HepG2 (cell line): ENCODE data around the gene SIGLEC9. TPM values are rescaled to one million over a fixed set of nuclear protein-coding genes. Genes with fewer than 3 reads are reported as not detected.

Experiments used
- ATAC-seq: fragments of 200-7000 bp; cut with Tn5 transposase; 3 replicates; pipeline ENCODE4 v1.9.1; 2020; ENCODE audit warnings: mild to moderate bottlenecking, moderate library complexity
- BruUV-seq: library from RNA; stranded (reverse); fragments of 400-500 nt; replicated peaks from 2 replicates; lab custom pipeline; 2021; lab: Mats Ljungman, UMichigan
- CTCF ChIA-PET: fragments of 300-600 bp; formaldehyde crosslinking; extraction: SDS; loops from one replicate; lab custom pipeline; 2021; ENCODE audit warnings: low total read pairs, inconsistent platforms, low intra/inter-chr PET ratio; lab: Yijun Ruan, JAX
- POLR2A ChIA-PET: fragments of 350-600 bp; sonication (Branson Sonifier 250); formaldehyde crosslinking; loops from one replicate; lab custom pipeline; 2020; ENCODE audit warnings: antibody characterized with exemption, inconsistent platforms; lab: Yijun Ruan, JAX
- DNase-seq: peaks from one replicate; pipeline ENCODE4 v3.0.0-alpha.2; 2015; ENCODE audit warnings: low spot score
- FAIRE-seq: peaks from 3 replicates; lab custom pipeline; 2011; peaks lifted over from hg19 to GRCh38; lab: Jason Lieb, UNC
- H2AFZ ChIP-seq: one replicate; pipeline ENCODE4 v1.6.1; 2011; ENCODE audit warnings: low read length, inconsistent platforms
- H3K27ac ChIP-seq: fragments of 300-600 bp; 3 replicates; pipeline ENCODE4 v1.8.0; 2011; ENCODE audit warnings: mixed run types, mild to moderate bottlenecking, mixed read lengths, low read length, inconsistent platforms; ENCODE audit not compliant: insufficient read depth; ENCODE audit errors: extremely low read length
- H3K27me3 ChIP-seq, 2 experiments: fragments of 200-600 bp in 1 of 2; 2 replicates in 1 of 2; 3 replicates in 1 of 2; pipeline versions ENCODE4 v1.6.0 to v1.8.0; 2011; ENCODE audit warnings: low read length in 2 of 2, mild to moderate bottlenecking in 2 of 2, moderate library complexity in 2 of 2, inconsistent platforms in 1 of 2; ENCODE audit not compliant: insufficient read depth in 2 of 2, control insufficient read depth in 1 of 2
- H3K36me3 ChIP-seq, 2 experiments: fragments of 200-600 bp in 1 of 2; replicated peaks in 1 of 2; 2 replicates in 1 of 2; 3 replicates in 1 of 2; pipeline versions ENCODE4 v1.5.1 to v1.8.0; 2011; ENCODE audit warnings: low read length in 2 of 2, inconsistent platforms in 1 of 2; ENCODE audit not compliant: insufficient read depth in 2 of 2, control insufficient read depth in 1 of 2
- H3K4me1 ChIP-seq: 2 replicates; pipeline ENCODE4 v1.5.1; 2012; ENCODE audit warnings: low read length, inconsistent platforms; ENCODE audit not compliant: insufficient read depth
- H3K4me2 ChIP-seq: 2 replicates; pipeline ENCODE4 v1.6.0; 2011; ENCODE audit warnings: low read depth, low read length, inconsistent platforms
- H3K4me3 ChIP-seq, 3 experiments: fragments of 200-600 bp in 1 of 3; sonication (generic), shearing (Covaris generic) in 1 of 3; replicated peaks in 1 of 3; 2 replicates each; pipeline ENCODE4 v1.5.1; 2011 to 2016; ENCODE audit warnings: low read length in 3 of 3, inconsistent platforms in 2 of 3, low read depth in 2 of 3, mild to moderate bottlenecking in 2 of 3, control low read depth in 1 of 3, mixed read lengths in 1 of 3; ENCODE audit not compliant: insufficient read depth in 1 of 3
- H3K79me2 ChIP-seq: one replicate; pipeline ENCODE4 v1.6.1; 2011; ENCODE audit warnings: low read length, inconsistent platforms; ENCODE audit not compliant: insufficient read depth
- H3K9ac ChIP-seq: 2 replicates; pipeline ENCODE4 v1.6.0; 2011; ENCODE audit warnings: mild to moderate bottlenecking, low read depth, low read length, inconsistent platforms; ENCODE audit not compliant: insufficient read depth
- H3K9me3 ChIP-seq: 2 replicates; pipeline ENCODE4 v1.5.1; 2012; ENCODE audit warnings: mild to moderate bottlenecking, low read length
- H4K20me1 ChIP-seq: 2 replicates; pipeline ENCODE4 v1.6.0; 2011; ENCODE audit warnings: inconsistent platforms, mild to moderate bottlenecking, low read length, moderate library complexity; ENCODE audit not compliant: insufficient read depth
- HMGXB3 ChIP-seq: sonication (generic); formaldehyde crosslinking; IDR thresholded peaks from 2 replicates; pipeline ENCODE4 v1.4.0; 2020; ENCODE audit warnings: missing genetic modification reagents, borderline replicate concordance
- IKZF5 ChIP-seq: IDR thresholded peaks from 2 replicates; pipeline ENCODE4 v1.6.1; 2018; ENCODE audit warnings: missing genetic modification reagents, mild to moderate bottlenecking, missing compliant biosample characterization
- THRA ChIP-seq: sonication (generic); formaldehyde crosslinking; IDR thresholded peaks from 2 replicates; pipeline ENCODE4 v1.4.0; 2020; ENCODE audit warnings: missing genetic modification reagents, borderline replicate concordance
- ZNF142 ChIP-seq: sonication (generic); formaldehyde crosslinking; IDR thresholded peaks from 2 replicates; pipeline ENCODE4 v1.4.0; 2020; ENCODE audit warnings: missing genetic modification reagents
- ZNF704 ChIP-seq: sonication (generic); formaldehyde crosslinking; IDR thresholded peaks from 2 replicates; pipeline ENCODE4 v1.8.1; 2023; ENCODE audit warnings: mild to moderate bottlenecking, inconsistent platforms, moderate library complexity, missing genetic modification reagents, borderline replicate concordance
- ZNF790 ChIP-seq: sonication (generic); formaldehyde crosslinking; IDR thresholded peaks from 2 replicates; pipeline ENCODE4 v1.8.0; 2022; ENCODE audit warnings: missing genetic modification reagents, mild to moderate bottlenecking, borderline replicate concordance
- WGBS: methylation state at CpG from one replicate; pipeline ENCODE4 v1.1.6; 2017; ENCODE audit warnings: low lambda C conversion rate; 5-methylcytosine and 5-hydroxymethylcytosine counted together
- in situ Hi-C: cut with HindIII; loops from 2 replicates; pipeline ENCODE4 v1.10.0; 2017; ENCODE audit warnings: low pct_unique_long_range_greater_than_20kb; ENCODE audit not compliant: extremely low pct_ligation_motif_present
- intact Hi-C: fragments of 100-400 bp; cut with micrococcal nuclease; formaldehyde crosslinking; loops from one replicate; pipeline ENCODE4 v1.10.0; 2022; ENCODE audit not compliant: unreplicated experiment
- polyA plus RNA-seq, 8 experiments: library from polyadenylated mRNA; depleted of rRNA in 3 of 8; stranded (reverse) in 7 of 8; unstranded in 1 of 8; fragments of >200 nt; fragmentation: Illumina TruSeq in 4 of 8; extraction: Trizol in 4 of 8; gene quantifications; 2 replicates each; pipeline versions ENCODE4 v1.2.1 to v1.2.3, GENCODE V29; 2011 to 2016; ENCODE audit warnings: low read depth in 4 of 8, missing spikeins in 1 of 8, mixed read lengths in 1 of 8; ENCODE audit not compliant: insufficient read depth in 1 of 8
- total RNA-seq, 5 experiments: library from RNA; depleted of rRNA; stranded (reverse); fragments of >200 nt; fragmentation: Illumina TruSeq; extraction: Trizol; gene quantifications; 2 replicates each; pipeline ENCODE4 v1.2.3, GENCODE V29; 2016; ENCODE audit warnings: low read depth in 1 of 5

Gene SIGLEC9
- total and polyA plus RNA-seq, 2 of the 13 experiments (the other 11 are each of a cell fraction or from before 2014, with no cell fraction given), result not detected

GRCh38 chr19:51114087-51114729, 10.5 kb upstream of the SIGLEC9 start:
- BruUV-seq, result no TSS peak
- CTCF ChIA-PET, result no interaction called here
- no peak overlapping the region for H2AFZ ChIP-seq
- in situ Hi-C loops, result no loop called here
- H3K9me3 ChIP-seq, result no peaks in the 10 kb centered on the region
- H3K9ac ChIP-seq, result no peak overlapping the region
- H3K4me1 ChIP-seq, result no peaks in the 10 kb centered on the region
- no peak overlapping the region for H3K27ac ChIP-seq
- POLR2A ChIA-PET, result no interaction called here
- H3K4me2 ChIP-seq, result no peak overlapping the region
- FAIRE-seq (no peak), DNase-seq (no peak), ATAC-seq (no peak)
- H4K20me1 ChIP-seq, result no peaks in the 10 kb centered on the region
- H3K79me2 ChIP-seq, result no peaks in the 10 kb centered on the region
- peaks cover 0 to 39% of the 10 kb centered on the region in 2 experiments; a peak in 3 of 5 replicates for H3K27me3 ChIP-seq
- intact Hi-C loops, result no loop called here
- H3K4me3 ChIP-seq, result no peak overlapping the region
- no peaks in the 10 kb centered on the region for H3K36me3 ChIP-seq
- WGBS, result 13% methylated on average over 4 of the region's 6 CpGs
- TF ChIP-seq THRA (CRISPR knock-in tag) (no peak), ZNF704 (CRISPR knock-in tag) (no peak), IKZF5 (CRISPR knock-in tag) (no peak), ZNF790 (CRISPR knock-in tag) (no peak), ZNF142 (CRISPR knock-in tag) (no peak), HMGXB3 (no peak)
